Choroid plexus epithelial cell (primary cell): ENCODE results near the gene GOLT1A.

ENCODE experiments used
- DNase-seq: peaks from one replicate; pipeline ENCODE4 v3.0.0-alpha.2; 2010; ENCODE audit warnings: low read depth
- H3K4me3 ChIP-seq: 2 replicates; pipeline ENCODE4 v1.5.1; 2011; ENCODE audit warnings: low read depth, mild to moderate bottlenecking, control low read depth, low read length, moderate library complexity
- TF ChIP-seq, protein P1 (sequence below): conservative IDR thresholded peaks from 2 replicates; pipeline ENCODE4 v1.5.1; 2011; ENCODE audit warnings: low read depth, mild to moderate bottlenecking, control low read depth, inconsistent platforms, low read length, moderate library complexity

The GOLT1A gene

DNA sequence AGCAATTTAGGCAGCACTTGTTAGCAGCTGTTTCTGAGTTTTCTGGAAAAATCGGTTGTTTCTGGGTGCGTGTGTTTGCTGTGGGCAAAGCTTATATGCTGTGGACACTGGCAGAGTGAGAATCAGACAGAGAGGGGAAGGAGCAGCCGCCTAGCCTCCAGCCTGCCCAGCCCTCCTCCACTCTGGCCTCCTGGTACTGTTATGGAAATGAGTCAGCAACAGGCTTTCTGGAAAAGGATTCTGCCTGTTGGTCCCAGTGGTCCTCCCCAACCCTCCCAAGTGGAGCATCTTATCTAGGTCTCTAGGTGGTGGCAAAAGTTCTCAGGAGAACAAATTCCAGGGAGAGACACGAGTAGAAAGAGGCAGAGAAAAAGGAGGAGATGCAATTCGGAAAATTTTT, 42.2 kb upstream of the GOLT1A start:
- peak; percentile 31 for DNase-seq
- TF ChIP-seq, protein P1, sequence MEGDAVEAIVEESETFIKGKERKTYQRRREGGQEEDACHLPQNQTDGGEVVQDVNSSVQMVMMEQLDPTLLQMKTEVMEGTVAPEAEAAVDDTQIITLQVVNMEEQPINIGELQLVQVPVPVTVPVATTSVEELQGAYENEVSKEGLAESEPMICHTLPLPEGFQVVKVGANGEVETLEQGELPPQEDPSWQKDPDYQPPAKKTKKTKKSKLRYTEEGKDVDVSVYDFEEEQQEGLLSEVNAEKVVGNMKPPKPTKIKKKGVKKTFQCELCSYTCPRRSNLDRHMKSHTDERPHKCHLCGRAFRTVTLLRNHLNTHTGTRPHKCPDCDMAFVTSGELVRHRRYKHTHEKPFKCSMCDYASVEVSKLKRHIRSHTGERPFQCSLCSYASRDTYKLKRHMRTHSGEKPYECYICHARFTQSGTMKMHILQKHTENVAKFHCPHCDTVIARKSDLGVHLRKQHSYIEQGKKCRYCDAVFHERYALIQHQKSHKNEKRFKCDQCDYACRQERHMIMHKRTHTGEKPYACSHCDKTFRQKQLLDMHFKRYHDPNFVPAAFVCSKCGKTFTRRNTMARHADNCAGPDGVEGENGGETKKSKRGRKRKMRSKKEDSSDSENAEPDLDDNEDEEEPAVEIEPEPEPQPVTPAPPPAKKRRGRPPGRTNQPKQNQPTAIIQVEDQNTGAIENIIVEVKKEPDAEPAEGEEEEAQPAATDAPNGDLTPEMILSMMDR, result no peak
- H3K4me3 ChIP-seq, result no peak overlapping the region

DNA sequence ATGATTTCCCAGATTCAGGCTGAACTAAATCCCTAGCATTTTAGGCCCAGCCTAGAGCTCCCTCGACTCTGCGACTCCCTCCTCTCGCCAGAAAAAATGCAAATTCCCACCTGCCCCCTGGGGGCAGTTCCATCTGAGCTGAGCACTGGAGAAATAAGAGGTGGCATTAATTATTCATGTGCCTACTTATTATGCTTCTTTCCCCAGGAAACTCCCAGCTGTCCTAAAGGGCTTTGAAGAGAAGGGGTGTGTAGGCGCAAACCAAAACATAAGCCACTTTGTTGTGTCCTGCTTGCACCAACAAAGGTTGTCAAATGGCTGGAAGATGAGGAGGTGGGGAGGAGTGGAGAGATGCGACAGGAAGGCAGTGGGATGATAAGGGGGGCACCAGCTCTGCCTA, 41.4 kb upstream of the GOLT1A start:
- DNase-seq, result no peak
- TF ChIP-seq, protein P1, result no peak
- no peak overlapping the region for H3K4me3 ChIP-seq

DNA sequence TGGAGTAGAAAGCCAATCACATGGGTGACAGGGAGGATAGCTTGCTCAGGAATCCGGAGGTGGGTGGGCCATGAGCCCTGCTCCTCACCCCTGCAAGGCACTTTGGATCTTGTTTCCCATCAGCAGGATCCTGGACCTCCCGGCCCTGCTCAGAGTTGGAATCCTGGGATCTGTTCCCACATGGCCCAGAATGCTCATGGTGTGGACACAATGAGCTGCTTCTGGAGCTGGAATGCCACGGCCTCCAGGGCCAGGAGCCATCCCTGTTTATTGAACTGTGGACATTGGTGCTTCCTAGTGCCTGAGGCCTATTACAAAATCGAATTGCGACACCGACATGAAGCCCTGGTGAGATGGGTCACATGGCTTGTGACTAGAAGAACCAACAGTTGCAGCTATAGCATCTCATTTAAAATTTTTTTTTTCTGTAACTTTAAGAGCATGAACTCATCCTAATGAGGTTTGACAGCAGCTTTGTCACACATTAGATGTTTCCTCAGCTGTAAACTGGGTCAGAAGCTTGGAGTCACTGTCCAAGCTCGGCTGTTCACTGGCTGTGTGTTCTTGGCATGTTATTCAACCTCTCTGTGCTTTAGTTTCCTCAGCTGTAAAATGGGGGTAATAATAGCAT, 40.4 kb upstream of the GOLT1A start:
- no peak overlapping the region for H3K4me3 ChIP-seq
- peak; percentile 79 for DNase-seq
- TF ChIP-seq, protein P1, result no peak

DNA sequence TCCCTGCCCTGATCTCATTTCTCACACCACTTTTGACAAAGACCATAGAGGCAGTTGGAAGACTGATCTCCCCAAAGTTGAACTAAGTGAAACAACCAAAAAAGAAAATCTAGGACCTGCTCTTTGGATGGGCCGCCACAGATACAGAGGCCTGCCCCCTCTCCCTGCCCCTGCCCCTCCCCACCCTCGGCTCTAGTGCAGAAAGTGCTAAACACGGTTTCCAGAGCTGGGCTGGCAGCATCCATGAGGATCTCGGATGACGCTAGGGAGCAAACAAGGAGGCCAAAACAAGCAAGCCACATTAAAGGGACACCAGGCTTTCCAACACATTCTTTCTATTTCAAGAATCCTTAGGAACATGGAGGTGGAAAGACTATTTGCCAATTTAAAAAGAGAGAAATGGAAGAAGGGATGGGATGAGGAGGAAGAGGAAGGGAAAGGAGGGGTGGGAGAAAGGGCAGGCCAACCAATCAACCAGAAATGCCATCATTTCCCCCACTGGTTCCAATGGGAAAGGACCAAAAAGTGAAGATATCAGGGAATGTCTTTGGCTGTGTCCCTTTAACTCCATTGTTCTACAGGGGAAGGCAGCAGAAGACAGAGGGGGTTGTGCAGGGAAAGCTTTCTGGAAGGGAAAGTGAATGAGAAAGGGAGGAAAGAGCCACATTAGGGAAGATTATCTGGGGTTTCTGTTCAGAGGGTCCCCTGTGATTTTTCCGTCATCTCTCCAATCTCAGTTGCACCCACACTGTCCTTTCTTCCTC, 38.3 kb upstream of the GOLT1A start:
- no peak overlapping the region for H3K4me3 ChIP-seq
- TF ChIP-seq, protein P1, result no peak
- DNase-seq, result no peak

DNA sequence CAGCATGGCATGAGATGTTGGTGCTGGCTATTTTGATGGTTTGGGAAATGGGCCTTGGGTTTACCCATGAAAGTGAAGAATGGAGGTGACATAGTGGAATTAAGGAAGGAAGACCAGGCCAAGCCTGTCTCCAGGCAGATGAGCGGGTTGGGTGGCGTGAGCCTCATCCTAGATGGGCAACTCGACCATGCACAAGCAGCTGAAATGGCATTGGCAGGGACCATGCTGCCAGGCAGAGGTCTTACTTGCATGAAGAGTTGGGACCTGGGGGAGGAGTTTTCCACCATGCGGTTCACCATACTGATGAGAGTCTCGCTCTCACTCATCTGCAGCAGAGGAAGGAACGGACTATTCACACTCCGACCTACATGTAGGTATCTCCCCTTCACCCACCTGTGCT, 37.5 kb upstream of the GOLT1A start:
- no peak for DNase-seq
- H3K4me3 ChIP-seq, result no peak overlapping the region
- TF ChIP-seq, protein P1, result no peak

DNA sequence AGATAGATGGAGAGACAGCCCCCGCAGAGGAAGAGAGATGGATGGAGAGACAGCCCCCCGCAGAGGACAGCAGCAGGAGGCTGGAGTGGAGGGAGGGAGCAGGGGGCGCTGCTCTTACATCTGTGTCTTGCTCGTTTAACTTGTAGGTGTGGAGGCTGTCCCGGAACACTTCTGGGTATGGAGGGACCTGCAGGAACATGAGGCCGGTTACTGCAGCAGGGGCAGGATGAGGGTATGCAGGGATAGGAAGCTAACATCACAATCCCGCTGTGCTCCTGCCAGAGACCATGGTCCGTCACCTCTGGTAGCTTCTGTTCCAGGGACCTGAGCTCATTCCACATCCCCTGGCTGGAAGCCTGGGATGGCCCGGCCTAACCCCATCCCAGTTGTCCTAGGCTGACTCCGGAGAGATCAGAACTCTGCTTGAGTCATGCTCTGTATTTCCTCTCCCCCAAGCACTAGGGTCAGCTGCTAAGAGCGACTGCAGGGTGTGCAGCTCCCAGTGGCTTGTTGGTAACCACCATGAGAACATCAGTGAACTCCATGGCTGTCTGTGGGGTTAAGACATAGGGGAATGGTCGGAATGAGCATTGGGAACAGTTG, 36.7 kb upstream of the GOLT1A start:
- peak; percentile 33 for DNase-seq
- H3K4me3 ChIP-seq, result no peak overlapping the region
- TF ChIP-seq, protein P1, result no peak
